ENCODE data around the gene QKI.

- no peak for TF ChIP-seq EZH2phosphoT487 (IDR thresholded peaks at IDR 0.05; ENCODE audit: borderline replicate concordance)
- TF ChIP-seq CTCF (conservative IDR thresholded peaks at IDR 0.05; ENCODE audit: low read length) = no peak
These were observed 150.0 kb downstream of the QKI start for GRCh38 chr6:163564534-163564933.
